Measurements from ENCODE around the gene GABRD. TPM values are rescaled to one million over a fixed set of nuclear protein-coding genes. Genes with fewer than 3 reads are reported as not detected.

Gene GABRD
- total RNA-seq, 1 experiment from 2014 or later: not detected

DNA sequence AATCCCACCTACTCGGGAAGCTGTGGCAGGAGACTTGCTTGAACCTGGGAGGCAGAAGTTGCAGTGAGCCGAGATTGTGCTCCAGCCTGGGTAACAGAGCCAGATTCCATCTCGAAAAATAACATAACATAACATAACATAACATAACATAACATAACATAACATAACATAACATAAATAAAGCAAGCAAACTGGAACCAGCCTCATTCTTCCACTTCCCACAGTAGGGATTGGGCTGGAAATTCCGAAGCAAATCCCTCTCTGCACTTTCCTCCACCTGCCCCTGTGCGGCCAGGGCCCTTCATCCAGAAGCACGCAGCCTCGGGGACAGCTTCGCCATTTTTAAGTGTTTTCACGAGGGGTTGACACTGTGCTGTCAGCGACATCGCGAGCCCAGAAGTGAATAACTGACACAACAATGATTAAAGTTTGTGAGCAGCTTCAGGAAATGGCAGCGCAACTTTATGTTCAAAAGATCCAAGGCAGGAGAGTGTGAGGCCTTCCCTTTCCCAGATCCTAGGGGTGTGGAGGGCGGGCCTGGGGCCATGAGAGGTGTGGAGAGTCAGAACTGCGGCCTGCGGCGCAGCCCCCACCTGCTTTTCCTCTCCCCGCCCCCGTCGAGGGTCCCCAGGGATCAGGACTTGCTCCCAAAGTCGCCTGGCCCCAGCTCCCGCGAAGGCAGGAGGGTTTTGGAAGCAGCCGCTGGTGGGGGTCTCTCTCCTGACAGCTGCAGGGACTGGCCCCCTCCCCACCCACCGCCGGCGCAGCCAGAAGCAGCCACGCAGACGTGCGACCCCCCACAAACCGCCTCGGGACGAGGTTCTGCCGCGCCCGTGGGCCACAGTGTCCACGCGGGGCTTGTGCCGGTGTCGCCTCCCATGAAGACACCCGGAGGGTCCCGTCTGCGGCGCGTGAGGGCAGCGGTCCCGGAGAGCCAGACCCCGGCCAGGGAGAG is 651 bp upstream of the GABRD start:
- H3K4me3 ChIP-seq (ENCODE audit: low read length): no peak overlapping the region
- H2AFZ ChIP-seq (ENCODE audit: low read length): no peak overlapping the region
- H3K4me1 ChIP-seq (ENCODE audit: low read length): peaks cover 7% of the 10 kb centered on the region
- no peak overlapping the region for H3K4me2 ChIP-seq (ENCODE audit: low read depth, low read length, poor library complexity, severe bottlenecking)
- no peaks in the 10 kb centered on the region for H3K36me3 ChIP-seq (ENCODE audit: insufficient read depth, low read length)
- H3K27me3 ChIP-seq (ENCODE audit: low read length): no peaks in the 10 kb centered on the region
- DNase-seq: no peak
- no peak overlapping the region for H3K27ac ChIP-seq (ENCODE audit: low read length)
- H3K79me2 ChIP-seq (ENCODE audit: low read length): no peaks in the 10 kb centered on the region
- H3K9me3 ChIP-seq (ENCODE audit: low read length): no peaks in the 10 kb centered on the region
- no peaks in the 10 kb centered on the region for H3K9me2 ChIP-seq (replicated peaks; ENCODE audit: insufficient read depth, low read length)
- no peaks in the 10 kb centered on the region for H4K20me1 ChIP-seq (ENCODE audit: insufficient read depth, low read depth, low read length)
- H3K9ac ChIP-seq (ENCODE audit: low read length): no peak overlapping the region

DNA sequence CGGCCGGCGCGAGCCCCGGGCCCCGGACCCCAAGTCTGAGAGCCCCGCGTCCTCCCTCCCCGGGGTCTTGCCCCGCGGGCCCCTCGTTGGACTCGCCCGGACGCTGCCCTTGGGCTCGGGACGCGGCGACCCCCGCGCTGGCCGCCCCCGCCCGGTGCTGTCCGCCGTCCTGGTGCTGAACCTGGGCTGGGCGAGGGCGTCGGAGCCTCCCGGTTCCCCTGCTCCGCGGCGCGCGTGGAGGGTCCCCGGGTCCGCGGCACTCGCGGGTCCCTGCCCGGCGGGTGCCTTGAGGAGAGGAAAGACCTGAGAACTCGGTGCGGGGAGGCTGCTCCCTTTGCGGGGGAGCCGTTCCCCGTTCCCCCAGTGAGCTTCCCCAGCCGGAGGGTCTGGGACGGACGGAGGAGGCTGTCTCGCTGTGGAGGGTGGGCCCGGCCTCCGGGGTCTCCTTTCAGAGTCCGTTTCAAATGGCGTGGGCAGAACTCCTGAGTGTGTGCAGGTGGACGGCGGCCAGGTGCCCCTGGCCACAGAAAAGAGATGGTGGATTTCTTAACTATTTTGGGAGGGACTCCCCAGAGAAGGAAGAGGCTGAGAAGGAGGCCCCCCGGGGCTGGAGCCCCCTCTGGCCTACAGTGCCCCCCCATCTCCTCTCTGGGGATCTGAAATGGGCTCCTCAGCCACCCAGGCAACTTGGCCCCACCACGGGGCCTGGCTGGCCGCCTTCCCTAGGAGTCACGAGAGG is 595 bp downstream of the GABRD start:
- no peak overlapping the region for H2AFZ ChIP-seq (ENCODE audit: low read length)
- no peak overlapping the region for H3K4me2 ChIP-seq (ENCODE audit: low read depth, low read length, poor library complexity, severe bottlenecking)
- no peaks in the 10 kb centered on the region for H3K79me2 ChIP-seq (ENCODE audit: low read length)
- H3K4me3 ChIP-seq (ENCODE audit: low read length): no peak overlapping the region
- no peak overlapping the region for H3K27ac ChIP-seq (ENCODE audit: low read length)
- H3K4me1 ChIP-seq (ENCODE audit: low read length): peaks cover 7% of the 10 kb centered on the region
- H3K9me2 ChIP-seq (replicated peaks; ENCODE audit: insufficient read depth, low read length): no peaks in the 10 kb centered on the region
- no peak overlapping the region for H3K9ac ChIP-seq (ENCODE audit: low read length)
- H3K36me3 ChIP-seq (ENCODE audit: insufficient read depth, low read length): no peaks in the 10 kb centered on the region
- no peaks in the 10 kb centered on the region for H3K27me3 ChIP-seq (ENCODE audit: low read length)
- no peaks in the 10 kb centered on the region for H3K9me3 ChIP-seq (ENCODE audit: low read length)
- no peaks in the 10 kb centered on the region for H4K20me1 ChIP-seq (ENCODE audit: insufficient read depth, low read depth, low read length)
- DNase-seq: no peak

DNA sequence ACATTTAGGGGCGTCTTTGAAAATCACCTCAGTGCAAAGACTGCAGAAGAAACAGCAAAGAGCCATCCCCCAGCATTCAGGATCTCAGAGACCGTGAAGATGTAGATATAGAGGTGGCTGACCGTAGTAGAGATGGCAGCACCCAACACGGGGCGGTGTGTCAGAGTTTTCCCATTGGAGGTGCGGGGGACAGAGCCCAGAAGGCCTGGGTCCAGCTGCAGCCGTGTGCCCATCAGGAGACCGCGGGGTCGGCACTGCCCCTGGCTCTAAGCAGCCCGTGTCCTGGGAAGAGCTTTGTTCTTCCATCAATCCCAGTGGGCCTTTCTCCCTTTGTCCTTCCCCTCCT is 1.1 kb downstream of the GABRD start:
- no peaks in the 10 kb centered on the region for H3K27me3 ChIP-seq (ENCODE audit: low read length)

DNA sequence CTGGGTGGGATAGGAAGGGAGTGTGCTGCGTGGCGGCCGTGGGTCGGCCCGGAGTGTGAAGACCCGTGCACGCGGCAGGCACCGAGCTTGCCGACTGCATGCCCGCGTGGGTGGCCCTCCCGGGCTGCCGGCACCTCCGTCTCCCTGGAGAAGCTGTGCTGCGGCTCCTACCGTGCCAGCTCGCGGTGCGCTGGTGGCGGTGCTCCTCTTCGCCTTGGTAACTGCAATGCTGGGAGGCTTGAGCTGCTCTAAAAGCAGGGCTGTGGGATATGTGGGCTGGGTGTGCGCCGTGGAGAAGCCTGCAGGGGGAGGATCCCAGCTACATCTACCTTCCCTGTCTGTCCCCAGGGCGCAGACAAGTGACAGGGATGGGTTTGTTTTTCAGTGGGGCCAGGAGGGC is 2.4 kb downstream of the GABRD start:
- Histone ChIP-seq H3K4me3 (ENCODE audit: low read length) (no peak overlapping the region), H2AFZ (ENCODE audit: low read length) (no peak overlapping the region), H3K4me2 (ENCODE audit: low read depth, low read length, poor library complexity, severe bottlenecking) (no peak overlapping the region), H3K9me2 (replicated peaks; ENCODE audit: insufficient read depth, low read length) (no peaks in the 10 kb centered on the region), H4K20me1 (ENCODE audit: insufficient read depth, low read depth, low read length) (no peaks in the 10 kb centered on the region), H3K36me3 (ENCODE audit: insufficient read depth, low read length) (no peaks in the 10 kb centered on the region), H3K79me2 (ENCODE audit: low read length) (no peaks in the 10 kb centered on the region), H3K9ac (ENCODE audit: low read length) (no peak overlapping the region), H3K27ac (ENCODE audit: low read length) (no peak overlapping the region), H3K27me3 (ENCODE audit: low read length) (no peaks in the 10 kb centered on the region), H3K4me1 (ENCODE audit: low read length) (peaks cover 7% of the 10 kb centered on the region), H3K9me3 (ENCODE audit: low read length) (no peaks in the 10 kb centered on the region)
- DNase-seq: no peak

More for the DNA sequence above, 1.1 kb downstream of the GABRD start:
- H3K9me3 ChIP-seq (ENCODE audit: low read length): no peaks in the 10 kb centered on the region
- peaks cover 7% of the 10 kb centered on the region for H3K4me1 ChIP-seq (ENCODE audit: low read length)
- no peak overlapping the region for H3K9ac ChIP-seq (ENCODE audit: low read length)
- H3K79me2 ChIP-seq (ENCODE audit: low read length): no peaks in the 10 kb centered on the region
- no peak for DNase-seq
- no peaks in the 10 kb centered on the region for H3K36me3 ChIP-seq (ENCODE audit: insufficient read depth, low read length)
- no peak overlapping the region for H3K4me3 ChIP-seq (ENCODE audit: low read length)
- no peak overlapping the region for H3K4me2 ChIP-seq (ENCODE audit: low read depth, low read length, poor library complexity, severe bottlenecking)
- H3K9me2 ChIP-seq (replicated peaks; ENCODE audit: insufficient read depth, low read length): no peaks in the 10 kb centered on the region
- H4K20me1 ChIP-seq (ENCODE audit: insufficient read depth, low read depth, low read length): no peaks in the 10 kb centered on the region
- H3K27ac ChIP-seq (ENCODE audit: low read length): no peak overlapping the region
- H2AFZ ChIP-seq (ENCODE audit: low read length): no peak overlapping the region

DNA sequence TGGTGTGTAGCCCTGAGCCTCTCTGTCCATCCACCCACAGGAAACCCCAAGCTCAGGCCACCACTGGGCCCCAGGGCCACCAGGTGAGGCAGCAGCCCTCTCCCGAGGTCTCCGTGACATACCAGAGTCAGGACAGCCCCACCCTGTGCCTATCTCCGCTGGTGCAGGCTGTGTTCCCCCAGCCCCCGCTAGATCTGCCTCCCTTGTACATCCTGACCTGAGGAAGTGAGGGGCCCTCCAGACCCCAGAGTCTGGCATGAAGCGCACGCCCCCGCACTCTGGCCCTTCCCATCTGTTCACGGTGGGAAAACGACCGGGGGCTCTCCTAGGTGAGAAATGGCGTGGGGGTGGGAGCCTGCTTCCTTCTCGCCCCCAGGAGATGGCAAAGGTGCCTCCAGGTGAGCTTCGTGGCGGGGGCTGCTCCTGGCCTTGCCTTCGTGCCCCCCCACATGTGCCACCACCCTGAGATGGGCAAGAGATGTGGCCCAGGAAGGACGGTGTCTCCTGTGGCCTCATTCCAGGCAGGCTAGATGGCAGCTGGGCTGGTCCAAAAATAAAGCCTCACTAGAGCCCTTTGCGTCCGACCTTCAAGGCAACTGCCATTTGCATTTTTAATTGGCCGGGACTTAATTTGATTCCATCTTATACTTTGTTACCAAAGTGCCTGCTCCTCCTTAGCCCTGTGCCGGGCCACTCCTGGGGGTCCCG is 3.1 kb downstream of the GABRD start:
- Histone ChIP-seq H2AFZ (ENCODE audit: low read length) (no peak overlapping the region), H3K4me1 (ENCODE audit: low read length) (peaks cover 7% of the 10 kb centered on the region), H3K9ac (ENCODE audit: low read length) (no peak overlapping the region), H4K20me1 (ENCODE audit: insufficient read depth, low read depth, low read length) (no peaks in the 10 kb centered on the region), H3K4me2 (ENCODE audit: low read depth, low read length, poor library complexity, severe bottlenecking) (no peak overlapping the region), H3K4me3 (ENCODE audit: low read length) (no peak overlapping the region), H3K27me3 (ENCODE audit: low read length) (no peaks in the 10 kb centered on the region), H3K79me2 (ENCODE audit: low read length) (no peaks in the 10 kb centered on the region), H3K9me2 (replicated peaks; ENCODE audit: insufficient read depth, low read length) (no peaks in the 10 kb centered on the region), H3K9me3 (ENCODE audit: low read length) (no peaks in the 10 kb centered on the region), H3K36me3 (ENCODE audit: insufficient read depth, low read length) (no peaks in the 10 kb centered on the region), H3K27ac (ENCODE audit: low read length) (no peak overlapping the region)
- DNase-seq: no peak

DNA sequence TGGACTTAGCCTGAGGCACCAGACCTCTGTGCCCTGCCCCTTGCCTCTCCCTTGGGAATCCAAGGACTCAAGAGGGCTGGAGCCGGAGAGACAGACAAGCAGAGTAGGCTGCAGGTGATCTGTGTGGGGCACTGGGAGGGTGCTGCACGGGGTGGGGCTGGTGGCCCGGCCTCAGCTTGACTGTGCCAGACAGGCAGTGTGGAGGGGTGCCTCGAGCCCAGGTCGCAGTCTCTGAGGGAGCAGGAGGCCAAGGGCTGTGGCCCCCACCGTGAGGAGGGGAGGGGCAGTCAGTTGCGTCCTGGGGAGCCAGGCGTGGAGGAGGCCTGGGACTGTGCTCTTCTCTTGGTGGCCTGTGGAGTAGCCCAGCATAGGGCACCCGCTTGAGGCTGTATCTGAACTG is 4.0 kb downstream of the GABRD start:
- Histone ChIP-seq H2AFZ (ENCODE audit: low read length) (no peak overlapping the region), H3K4me1 (ENCODE audit: low read length) (peaks cover 7% of the 10 kb centered on the region), H3K9me2 (replicated peaks; ENCODE audit: insufficient read depth, low read length) (no peaks in the 10 kb centered on the region), H3K27me3 (ENCODE audit: low read length) (no peaks in the 10 kb centered on the region), H3K79me2 (ENCODE audit: low read length) (no peaks in the 10 kb centered on the region), H3K36me3 (ENCODE audit: insufficient read depth, low read length) (no peaks in the 10 kb centered on the region), H3K27ac (ENCODE audit: low read length) (no peak overlapping the region), H3K4me3 (ENCODE audit: low read length) (no peak overlapping the region), H3K9me3 (ENCODE audit: low read length) (no peaks in the 10 kb centered on the region), H4K20me1 (ENCODE audit: insufficient read depth, low read depth, low read length) (no peaks in the 10 kb centered on the region), H3K9ac (ENCODE audit: low read length) (no peak overlapping the region), H3K4me2 (ENCODE audit: low read depth, low read length, poor library complexity, severe bottlenecking) (no peak overlapping the region)
- no peak for DNase-seq

DNA sequence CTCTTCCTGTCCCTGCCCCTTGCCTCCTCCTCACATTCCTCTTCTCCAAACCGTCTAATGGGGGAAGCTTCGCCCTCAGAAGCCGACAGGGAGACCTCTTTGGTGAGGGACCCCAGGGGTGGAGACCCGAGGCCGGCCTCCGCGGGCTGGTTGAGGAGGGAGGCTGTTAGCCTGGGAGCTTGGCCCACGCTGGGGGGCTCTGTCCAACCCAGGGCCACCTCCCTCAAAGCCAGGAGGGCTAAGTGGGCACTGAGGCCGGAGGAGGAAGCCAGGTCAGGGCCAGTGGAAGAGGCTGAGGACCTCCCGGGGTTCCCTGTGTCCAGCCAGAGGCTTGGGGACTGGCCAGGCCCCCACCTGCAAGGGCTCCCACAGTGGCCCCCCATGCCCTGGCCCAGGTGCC is 5.3 kb downstream of the GABRD start:
- H3K27ac ChIP-seq (ENCODE audit: low read length): no peak overlapping the region

DNA sequence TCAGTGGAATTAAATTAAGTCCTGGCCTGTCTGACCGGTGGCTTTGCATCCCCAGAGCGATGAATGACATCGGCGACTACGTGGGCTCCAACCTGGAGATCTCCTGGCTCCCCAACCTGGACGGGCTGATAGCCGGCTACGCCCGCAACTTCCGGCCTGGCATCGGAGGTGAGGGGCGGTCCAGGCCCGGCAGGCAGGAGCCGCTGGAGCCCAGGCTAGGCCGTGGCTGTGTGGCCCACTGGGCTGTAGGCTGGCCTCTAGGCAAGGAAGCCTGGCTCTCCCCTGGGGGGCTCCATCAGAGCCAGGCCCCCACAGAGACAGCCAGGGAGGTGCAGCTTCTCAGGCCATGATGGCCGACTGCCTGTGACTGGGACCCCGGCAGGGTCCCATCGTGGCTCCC is 5.7 kb downstream of the GABRD start:
- Histone ChIP-seq H3K79me2 (ENCODE audit: low read length) (no peaks in the 10 kb centered on the region), H3K27ac (ENCODE audit: low read length) (no peak overlapping the region), H2AFZ (ENCODE audit: low read length) (no peak overlapping the region), H3K36me3 (ENCODE audit: insufficient read depth, low read length) (no peaks in the 10 kb centered on the region), H3K9ac (ENCODE audit: low read length) (no peak overlapping the region), H3K9me2 (replicated peaks; ENCODE audit: insufficient read depth, low read length) (no peaks in the 10 kb centered on the region), H3K4me1 (ENCODE audit: low read length) (peaks cover 7% of the 10 kb centered on the region), H3K4me3 (ENCODE audit: low read length) (no peak overlapping the region), H3K4me2 (ENCODE audit: low read depth, low read length, poor library complexity, severe bottlenecking) (no peak overlapping the region), H3K27me3 (ENCODE audit: low read length) (no peaks in the 10 kb centered on the region), H4K20me1 (ENCODE audit: insufficient read depth, low read depth, low read length) (no peaks in the 10 kb centered on the region), H3K9me3 (ENCODE audit: low read length) (no peaks in the 10 kb centered on the region)
- no peak for DNase-seq

More for the DNA sequence above, 5.3 kb downstream of the GABRD start:
- no peak overlapping the region for H3K9ac ChIP-seq (ENCODE audit: low read length)
- no peak for DNase-seq
- no peaks in the 10 kb centered on the region for H3K9me3 ChIP-seq (ENCODE audit: low read length)
- H3K4me1 ChIP-seq (ENCODE audit: low read length): peaks cover 7% of the 10 kb centered on the region
- no peaks in the 10 kb centered on the region for H3K27me3 ChIP-seq (ENCODE audit: low read length)
- H2AFZ ChIP-seq (ENCODE audit: low read length): no peak overlapping the region
- no peaks in the 10 kb centered on the region for H3K36me3 ChIP-seq (ENCODE audit: insufficient read depth, low read length)
- H3K4me3 ChIP-seq (ENCODE audit: low read length): no peak overlapping the region
- H3K4me2 ChIP-seq (ENCODE audit: low read depth, low read length, poor library complexity, severe bottlenecking): no peak overlapping the region
- H3K79me2 ChIP-seq (ENCODE audit: low read length): no peaks in the 10 kb centered on the region
- H3K9me2 ChIP-seq (replicated peaks; ENCODE audit: insufficient read depth, low read length): no peaks in the 10 kb centered on the region
- H4K20me1 ChIP-seq (ENCODE audit: insufficient read depth, low read depth, low read length): no peaks in the 10 kb centered on the region

All from Karpas-422 (cell line).